HG02870 (cell line): ENCODE measurements around the gene IFNL3.
"Not testable (repeated sequence)": the region's sequence is repeated elsewhere in the genome, so short reads cannot be mapped to it uniquely, and the experiment has no call there.

Experiments
- ATAC-seq: cut with Tn5 transposase; IDR thresholded peaks from one replicate; pipeline ENCODE4 v1.9.1; 2021; ENCODE audit warnings: mild to moderate bottlenecking, moderate library complexity; ENCODE audit not compliant: unreplicated experiment

Gene IFNL3

GRCh38 chr19:39244410-39245100, at the start of gene IFNL3:
TSS of gene IFNL3 (minus strand) at chr19:39245006. CDS start at chr19:39244967, 39 bp downstream.
- ATAC-seq = not testable (repeated sequence)

GRCh38 chr19:39293394-39293793, 48.6 kb upstream of the IFNL3 start:
- no peak for ATAC-seq

GRCh38 chr19:39284032-39284431, 39.2 kb upstream of the IFNL3 start:
- no peak for ATAC-seq

- ATAC-seq = no peak
Observed at GRCh38 chr19:39282021-39282420, 37.2 kb upstream of the IFNL3 start.

- ATAC-seq = no peak
Observed at GRCh38 chr19:39277598-39277997, 32.8 kb upstream of the IFNL3 start.

- ATAC-seq = no peak
Observed at GRCh38 chr19:39276740-39277139, 31.9 kb upstream of the IFNL3 start.

GRCh38 chr19:39275578-39275977, 30.8 kb upstream of the IFNL3 start:
- no peak for ATAC-seq

- ATAC-seq = not testable (repeated sequence)
Observed at GRCh38 chr19:39273859-39274258, 29.1 kb upstream of the IFNL3 start.

GRCh38 chr19:39270036-39270871, 25.4 kb upstream of the IFNL3 start:
- ATAC-seq = no peak

- not testable (repeated sequence) for ATAC-seq
Observed at GRCh38 chr19:39269369-39269768, 24.6 kb upstream of the IFNL3 start.

- ATAC-seq = not testable (repeated sequence)
Observed at GRCh38 chr19:39268531-39269223, 23.9 kb upstream of the IFNL3 start.

GRCh38 chr19:39268085-39268484, 23.3 kb upstream of the IFNL3 start, which contains the start of gene IFNL2:
TSS of gene IFNL2 (plus strand) at chr19:39268396. CDS start at chr19:39268569, 173 bp downstream.
- not testable (repeated sequence) for ATAC-seq

- no peak for ATAC-seq
Observed at GRCh38 chr19:39265321-39265916, 20.6 kb upstream of the IFNL3 start.

GRCh38 chr19:39264306-39265290, 19.8 kb upstream of the IFNL3 start:
- ATAC-seq = no peak

GRCh38 chr19:39263912-39264305, 19.1 kb upstream of the IFNL3 start:
- no peak for ATAC-seq

- ATAC-seq = no peak
Observed at GRCh38 chr19:39262496-39262895, 17.7 kb upstream of the IFNL3 start.

- ATAC-seq = no peak
Observed at GRCh38 chr19:39261704-39262103, 16.9 kb upstream of the IFNL3 start.

GRCh38 chr19:39257227-39257626, 12.4 kb upstream of the IFNL3 start:
- ATAC-seq = no peak

GRCh38 chr19:39254531-39255345, 9.9 kb upstream of the IFNL3 start:
- no peak for ATAC-seq
